IPS DF 19.7 (cell line): Measurements from ENCODE around the gene KCNJ6.

ENCODE experiments used
- DNase-seq: peaks from one replicate; pipeline ENCODE4 v3.0.0-alpha.2; 2013; ENCODE audit warnings: low read depth, low spot score

The KCNJ6 gene

GRCh38 chr21:37905291-37905690, 11.0 kb downstream of the KCNJ6 start:
- DNase-seq, result no peak

DNA sequence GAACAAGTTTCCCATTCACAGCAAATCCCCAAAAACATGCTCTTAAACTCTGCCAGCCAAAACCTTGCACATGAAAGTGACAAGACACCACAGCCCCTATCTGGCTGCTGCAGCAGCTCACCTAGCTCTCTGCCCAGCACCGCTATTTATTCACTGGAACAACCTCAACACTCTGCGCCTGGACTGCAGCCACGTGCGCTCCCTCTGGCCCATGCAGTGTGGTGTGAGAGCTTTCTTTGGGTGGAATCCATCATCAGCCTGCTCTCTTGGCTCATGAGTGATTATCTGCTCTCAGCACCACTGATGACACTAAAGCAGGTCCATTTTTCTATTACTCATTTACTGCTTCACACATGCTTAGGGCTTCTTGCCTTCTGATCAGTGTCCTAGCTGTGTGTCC, 11.4 kb downstream of the KCNJ6 start:
- no peak for DNase-seq

DNA sequence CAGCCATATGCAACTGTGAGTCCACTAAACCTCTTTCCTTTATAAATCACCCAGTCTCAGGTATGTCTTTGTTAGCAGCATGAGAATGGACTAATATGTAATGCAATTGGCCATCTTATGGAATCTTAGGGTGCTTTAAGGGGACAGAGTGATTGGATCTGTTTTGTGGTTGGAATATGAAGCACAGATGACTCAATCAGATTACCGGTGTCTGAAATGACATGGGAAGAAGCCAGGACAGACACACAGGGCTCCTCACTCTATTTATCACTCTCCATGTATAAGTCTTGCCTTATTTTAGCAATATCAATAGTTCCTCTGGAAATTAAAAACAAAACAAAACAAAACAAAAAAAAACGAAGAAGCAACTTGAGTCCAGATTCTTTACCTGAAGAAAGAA, 12.9 kb downstream of the KCNJ6 start:
- no peak for DNase-seq

GRCh38 chr21:37899146-37899545, 17.1 kb downstream of the KCNJ6 start:
- DNase-seq, result no peak

- no peak for DNase-seq
Observed at GRCh38 chr21:37896788-37897187, 19.5 kb downstream of the KCNJ6 start.

- no peak for DNase-seq
Observed at GRCh38 chr21:37891972-37892371, 24.3 kb downstream of the KCNJ6 start.

GRCh38 chr21:37888659-37889058, 27.6 kb downstream of the KCNJ6 start:
- no peak for DNase-seq

GRCh38 chr21:37886726-37887299, 29.4 kb downstream of the KCNJ6 start:
- DNase-seq, result no peak

GRCh38 chr21:37886120-37886519, 30.1 kb downstream of the KCNJ6 start:
- no peak for DNase-seq

DNA sequence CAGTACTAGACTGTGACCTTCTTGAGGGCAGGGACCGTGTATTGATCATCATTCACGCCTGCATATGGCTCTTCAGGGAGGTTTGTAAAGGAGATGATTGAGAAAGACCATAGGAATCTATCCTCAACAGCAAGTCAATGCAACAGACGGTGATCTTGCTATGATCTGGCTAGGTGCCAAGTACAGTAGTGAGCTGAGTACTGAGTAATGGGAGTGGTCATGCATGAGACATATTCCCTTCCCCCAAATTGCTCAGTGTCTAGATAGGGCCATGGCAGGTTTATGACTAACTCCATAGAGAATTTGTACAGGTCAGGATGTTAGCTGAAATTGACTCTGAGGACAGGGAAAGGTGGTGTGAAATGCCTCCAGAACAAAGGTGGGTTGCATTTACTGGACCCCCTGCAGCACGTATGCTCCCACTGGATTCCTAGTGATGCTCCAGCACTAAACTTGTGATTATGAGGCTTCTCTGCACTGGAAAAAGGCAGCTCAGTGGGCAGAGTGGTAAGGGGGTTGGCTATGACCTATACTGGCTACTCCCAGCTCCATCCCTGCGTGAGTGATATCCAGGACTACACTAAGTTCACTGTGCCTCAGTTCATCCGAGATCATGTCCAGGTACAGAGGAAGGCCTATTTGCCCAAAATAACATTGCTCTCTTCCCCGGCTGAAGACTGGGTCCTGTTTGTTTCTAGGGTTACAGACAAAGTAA, 37.2 kb downstream of the KCNJ6 start:
- DNase-seq, result no peak

DNA sequence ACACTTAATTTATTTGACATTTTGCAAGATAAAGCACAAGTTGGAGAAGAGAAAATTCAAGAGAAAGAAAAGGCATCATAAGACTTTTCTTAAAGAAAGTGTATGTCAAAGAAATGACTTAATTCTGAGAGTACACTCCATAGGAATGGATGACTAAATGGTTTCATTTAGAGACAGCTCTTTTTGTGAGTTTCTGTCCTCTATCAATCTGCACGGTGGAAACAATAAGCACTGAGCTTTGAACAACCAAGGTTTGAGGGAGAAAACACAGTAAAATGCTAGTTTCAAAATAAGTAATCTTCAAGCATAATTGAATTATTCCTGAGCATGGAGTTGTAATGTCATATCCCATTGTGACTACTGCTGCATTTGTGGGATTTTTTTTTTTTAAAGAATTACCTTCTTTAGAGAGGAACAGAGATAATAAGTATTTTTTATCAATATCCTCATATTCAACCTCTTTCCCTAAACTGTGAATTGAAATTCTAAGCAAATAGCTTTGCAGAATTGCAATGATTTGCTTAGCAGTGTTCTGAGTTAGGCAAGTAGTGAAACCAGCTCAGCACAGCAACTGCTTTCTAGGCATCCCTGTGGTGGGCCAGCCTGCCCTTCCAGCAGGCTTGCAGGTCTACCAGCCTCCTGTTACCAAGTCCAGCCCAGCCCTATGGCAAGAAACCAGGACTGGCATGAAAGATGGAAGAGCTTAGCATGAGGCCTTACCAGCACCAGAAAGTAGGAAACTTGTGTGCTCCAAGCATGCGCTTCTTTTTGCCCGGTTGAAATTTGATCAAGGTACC, 38.2 kb downstream of the KCNJ6 start:
- no peak for DNase-seq

DNA sequence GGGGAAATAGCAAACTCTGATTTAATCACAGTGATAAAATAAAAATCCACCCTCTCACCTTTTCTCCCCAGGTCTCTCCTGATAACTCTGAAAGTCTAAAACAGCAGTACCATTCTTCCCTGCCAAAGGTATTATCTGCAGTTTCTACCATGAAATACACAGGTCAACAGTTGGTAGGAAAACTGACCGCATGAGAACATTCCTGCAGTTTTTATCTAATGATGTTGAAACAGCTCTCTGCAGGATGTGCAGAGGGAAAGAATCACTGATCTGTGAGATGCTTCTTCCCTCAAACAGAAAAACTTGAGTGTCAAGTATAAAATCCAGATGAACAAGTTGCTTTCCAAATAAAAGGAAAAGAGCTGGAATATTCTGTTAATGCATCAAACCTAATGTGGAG, 39.1 kb downstream of the KCNJ6 start:
- no peak for DNase-seq

- no peak for DNase-seq
Observed at GRCh38 chr21:37876561-37876960, 39.7 kb downstream of the KCNJ6 start.

DNA sequence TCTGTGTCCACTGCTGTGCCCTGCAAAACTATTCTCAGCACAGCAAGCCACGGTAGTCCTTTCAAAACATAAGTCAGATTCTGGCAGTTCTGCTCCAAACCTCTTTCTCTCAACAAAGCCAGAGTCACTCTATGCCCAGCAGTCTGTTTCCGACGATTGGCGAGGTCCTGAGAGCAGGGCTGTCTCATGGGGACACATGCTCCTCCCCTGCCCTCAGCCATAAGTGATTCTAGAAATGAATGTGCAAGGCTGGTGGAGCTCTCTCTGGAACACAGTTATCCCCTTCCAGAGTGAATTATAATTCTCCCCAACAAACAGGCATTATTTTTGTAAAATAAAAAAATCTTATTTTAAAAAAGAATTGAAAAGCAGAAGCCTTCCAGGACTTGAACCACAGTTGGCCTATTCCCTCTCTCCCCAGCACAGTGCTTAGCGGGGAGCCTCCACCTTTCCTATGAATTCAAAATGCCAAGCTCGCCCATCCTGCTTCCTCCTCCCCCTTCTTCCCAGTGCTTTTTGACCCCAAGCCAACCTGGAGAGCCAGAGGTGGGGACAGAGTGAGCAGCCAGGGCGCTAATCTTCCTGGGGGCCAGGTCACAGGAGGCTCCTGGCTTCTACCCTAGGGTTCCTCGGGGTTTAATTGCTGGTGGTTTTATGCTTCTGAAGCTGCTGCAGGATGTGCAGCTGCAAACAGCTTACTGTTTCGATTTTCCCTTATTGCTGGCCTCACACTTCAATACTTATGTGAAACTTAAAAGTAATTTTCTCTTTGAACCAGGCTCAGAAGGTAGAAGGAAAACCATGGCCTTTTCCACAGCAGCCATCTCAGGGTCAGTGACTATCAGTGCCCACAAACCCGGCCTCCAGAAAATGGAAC, 41.1 kb downstream of the KCNJ6 start:
- no peak for DNase-seq

GRCh38 chr21:37874481-37874880, 41.8 kb downstream of the KCNJ6 start:
- DNase-seq, result no peak

DNA sequence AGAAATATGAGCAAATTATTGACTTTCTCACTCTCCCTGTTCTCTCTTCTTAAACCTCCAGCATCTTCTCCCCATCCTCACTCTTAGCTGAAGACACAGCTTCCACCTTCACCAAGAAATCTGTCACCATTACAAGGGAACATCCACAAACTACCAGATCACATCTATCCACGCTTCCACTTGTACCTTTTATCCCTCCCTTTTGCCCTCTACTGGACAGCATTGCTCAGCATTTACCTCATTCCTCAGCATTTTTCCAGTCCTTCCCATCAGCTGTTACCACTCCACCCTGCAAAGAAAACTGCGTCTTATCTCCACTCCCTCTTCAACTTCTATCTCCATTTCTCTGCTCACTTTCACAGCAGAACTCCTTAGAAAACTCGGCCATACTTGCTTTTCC, 42.6 kb downstream of the KCNJ6 start:
- no peak for DNase-seq

DNA sequence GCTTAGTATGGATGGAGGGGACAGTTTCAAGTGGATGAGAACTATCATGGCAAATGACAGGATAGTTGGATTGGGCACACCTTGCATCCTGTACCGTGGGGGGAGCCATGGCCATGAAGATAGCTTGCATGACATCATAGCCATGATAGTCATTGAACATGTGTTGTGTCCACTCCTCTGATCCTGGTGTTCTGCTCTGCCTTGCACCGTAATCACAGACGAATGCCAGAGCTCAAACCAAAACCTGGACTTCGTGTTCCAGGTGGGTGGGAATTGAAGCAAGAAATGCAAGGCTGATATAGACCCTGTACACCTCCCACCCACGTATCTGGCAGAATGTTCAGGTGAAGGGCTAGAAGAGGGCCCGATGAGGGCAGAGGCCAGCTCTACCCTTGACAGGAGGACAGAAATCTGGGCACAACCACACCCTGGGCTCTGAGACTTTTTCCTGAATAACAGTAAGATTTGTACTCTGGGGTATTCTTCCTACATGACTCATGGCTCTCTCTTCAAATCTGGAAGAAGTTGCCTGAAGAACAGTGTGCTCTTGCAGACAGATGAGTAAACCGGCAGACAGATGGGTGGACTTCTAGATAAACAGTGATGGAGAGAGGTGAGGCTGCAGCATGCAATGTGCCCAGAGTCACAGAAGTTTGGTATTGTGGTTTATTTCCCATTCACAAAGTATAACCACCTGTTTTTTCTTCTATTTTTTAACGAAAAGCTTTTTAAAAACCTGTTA, 45.0 kb downstream of the KCNJ6 start:
- no peak for DNase-seq

DNA sequence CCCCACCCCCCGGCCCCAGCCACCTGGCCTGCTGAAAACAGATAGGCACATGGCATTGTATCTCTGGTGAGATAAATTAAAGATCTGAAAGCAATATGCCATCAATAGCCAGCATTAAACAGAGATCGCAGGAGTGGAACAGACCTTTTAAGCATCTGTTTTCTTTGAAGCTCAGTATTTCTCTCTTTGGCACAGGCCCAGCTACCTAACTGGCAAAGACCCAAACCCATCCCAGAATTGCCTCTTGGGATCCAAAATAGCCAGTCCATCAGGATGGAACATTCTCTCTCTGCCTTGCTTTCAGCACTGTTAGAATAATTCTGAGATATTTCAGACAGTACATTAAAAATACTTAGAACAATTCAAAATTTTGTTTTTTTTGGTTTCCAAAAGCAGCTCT, 46.0 kb downstream of the KCNJ6 start:
- DNase-seq, result no peak

DNA sequence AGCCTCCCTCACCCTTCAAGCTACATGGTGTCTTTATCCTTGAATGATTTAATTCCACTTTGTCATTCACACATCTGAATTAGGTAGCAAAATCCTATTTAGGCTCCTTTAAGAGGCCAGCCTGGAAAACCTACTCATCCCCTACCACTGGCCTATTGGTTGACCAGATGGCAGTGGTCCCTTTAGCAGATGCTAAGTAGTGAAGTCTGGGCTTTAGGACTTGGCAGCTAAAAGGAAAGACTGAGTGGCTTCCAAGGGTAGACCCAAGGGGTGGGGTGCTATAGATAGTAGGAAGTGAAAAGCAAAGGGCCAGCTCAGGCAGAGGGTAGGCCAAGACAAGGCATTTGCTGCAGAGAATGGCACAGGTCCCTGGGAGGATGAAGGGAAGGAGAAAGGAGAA, 46.6 kb downstream of the KCNJ6 start:
- no peak for DNase-seq

- DNase-seq, result no peak
Observed at GRCh38 chr21:37868446-37869295, 47.6 kb downstream of the KCNJ6 start.
